ENCODE data around the gene TMEM259.

Gene TMEM259

GRCh38 chr19:1051791-1052190 is 30.9 kb upstream of the TMEM259 start:
- H3K4me3 ChIP-seq (ENCODE audit: low read depth, low read length), result no peak overlapping the region
- in situ Hi-C loops (cut with HindIII; ENCODE audit: low sequenced_read_pairs), result no loop called here
- no peak for DNase-seq (ENCODE audit: low read depth, low spot score)
- TF ChIP-seq CTCF (IDR thresholded peaks at IDR 0.05; ENCODE audit: low read depth, low read length), result no peak

DNA sequence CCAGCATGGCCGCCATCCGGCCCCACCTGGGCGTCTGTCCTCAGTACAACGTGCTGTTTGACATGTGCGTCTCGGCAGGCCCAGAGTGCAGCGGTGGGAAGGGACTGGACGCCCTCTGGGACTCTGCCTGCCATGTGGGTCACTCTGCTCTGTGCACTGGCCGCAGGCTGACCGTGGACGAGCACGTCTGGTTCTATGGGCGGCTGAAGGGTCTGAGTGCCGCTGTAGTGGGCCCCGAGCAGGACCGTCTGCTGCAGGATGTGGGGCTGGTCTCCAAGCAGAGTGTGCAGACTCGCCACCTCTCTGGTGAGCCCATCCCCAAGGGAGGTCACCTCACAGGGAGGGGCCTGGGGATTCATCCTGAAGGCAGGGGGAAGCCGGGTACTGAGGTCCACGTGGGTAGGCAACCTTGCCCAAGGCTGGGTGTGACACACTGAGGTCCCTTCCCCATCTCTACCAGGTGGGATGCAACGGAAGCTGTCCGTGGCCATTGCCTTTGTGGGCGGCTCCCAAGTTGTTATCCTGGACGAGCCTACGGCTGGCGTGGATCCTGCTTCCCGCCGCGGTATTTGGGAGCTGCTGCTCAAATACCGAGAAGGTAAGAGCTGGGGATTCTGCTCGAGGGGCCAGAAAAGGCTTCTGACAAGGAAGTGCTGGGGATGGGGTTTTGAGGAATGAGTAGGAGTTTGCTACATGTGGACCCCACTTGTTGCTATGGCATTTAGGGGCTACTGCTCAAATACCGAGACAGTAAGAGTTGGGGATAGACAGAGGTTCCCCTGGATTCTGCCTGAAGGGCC is 30.3 kb upstream of the TMEM259 start:
- in situ Hi-C loops (cut with HindIII; ENCODE audit: low sequenced_read_pairs), result no loop called here
- H3K4me3 ChIP-seq (ENCODE audit: low read depth, low read length), result no peak overlapping the region
- no peak for TF ChIP-seq CTCF (IDR thresholded peaks at IDR 0.05; ENCODE audit: low read depth, low read length)
- DNase-seq (ENCODE audit: low read depth, low spot score), result no peak

DNA sequence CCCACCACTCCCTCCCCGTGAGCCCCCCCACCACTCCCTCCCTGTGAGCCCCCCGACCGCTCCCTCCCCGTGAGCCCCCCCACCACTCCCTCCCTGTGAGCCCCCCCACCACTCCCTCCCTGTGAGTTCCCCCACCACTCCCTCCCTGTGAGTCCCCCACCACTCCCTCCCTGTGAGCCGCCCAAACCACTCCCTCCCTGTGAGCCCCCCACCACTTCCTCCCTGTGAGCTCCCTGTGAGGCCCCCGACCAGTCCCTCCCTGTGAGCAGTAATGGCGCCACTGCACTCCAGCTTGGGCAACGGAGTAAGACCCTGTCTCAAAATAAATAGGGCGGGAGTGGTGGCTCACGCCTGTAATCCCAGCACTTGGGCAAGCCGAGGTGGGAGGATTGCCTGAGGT is 28.9 kb upstream of the TMEM259 start:
- no peak for TF ChIP-seq CTCF (IDR thresholded peaks at IDR 0.05; ENCODE audit: low read depth, low read length)

DNA sequence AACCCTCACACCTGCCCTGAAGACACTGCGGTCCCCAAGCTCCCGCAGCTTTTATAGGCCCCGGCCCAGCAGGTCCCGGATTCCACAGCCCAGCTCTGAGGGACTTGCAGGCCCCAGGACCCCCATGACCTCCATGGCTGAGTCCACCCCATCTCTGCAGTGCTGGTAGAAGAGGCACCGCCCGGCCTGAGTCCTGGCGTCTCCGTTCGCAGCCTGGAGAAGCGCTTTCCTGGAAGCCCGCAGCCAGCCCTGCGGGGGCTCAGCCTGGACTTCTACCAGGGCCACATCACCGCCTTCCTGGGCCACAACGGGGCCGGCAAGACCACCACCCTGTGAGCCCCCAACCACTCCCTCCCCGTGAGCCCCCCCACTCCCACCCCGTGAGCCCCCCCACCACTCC is 28.2 kb upstream of the TMEM259 start:
- DNase-seq (ENCODE audit: low read depth, low spot score), result no peak
- no peak for TF ChIP-seq CTCF (IDR thresholded peaks at IDR 0.05; ENCODE audit: low read depth, low read length)
- in situ Hi-C loops (cut with HindIII; ENCODE audit: low sequenced_read_pairs), result no loop called here
- no peak overlapping the region for H3K4me3 ChIP-seq (ENCODE audit: low read depth, low read length)

More for the DNA sequence above, 28.9 kb upstream of the TMEM259 start:
- no peak overlapping the region for H3K4me3 ChIP-seq (ENCODE audit: low read depth, low read length)
- no peak for DNase-seq (ENCODE audit: low read depth, low spot score)
- in situ Hi-C loops (cut with HindIII; ENCODE audit: low sequenced_read_pairs), result no loop called here

- no peak for DNase-seq (ENCODE audit: low read depth, low spot score)
- H3K4me3 ChIP-seq (ENCODE audit: low read depth, low read length), result no peak overlapping the region
- in situ Hi-C loops (cut with HindIII; ENCODE audit: low sequenced_read_pairs), result no loop called here
- TF ChIP-seq CTCF (IDR thresholded peaks at IDR 0.05; ENCODE audit: low read depth, low read length), result no peak
Observed at GRCh38 chr19:1047696-1048147, 26.8 kb upstream of the TMEM259 start.

- in situ Hi-C loops (cut with HindIII; ENCODE audit: low sequenced_read_pairs), result no loop called here
- H3K4me3 ChIP-seq (ENCODE audit: low read depth, low read length), result no peak overlapping the region
- no peak for TF ChIP-seq CTCF (IDR thresholded peaks at IDR 0.05; ENCODE audit: low read depth, low read length)
- DNase-seq (ENCODE audit: low read depth, low spot score), result no peak
Observed at GRCh38 chr19:1046836-1047695, 26.1 kb upstream of the TMEM259 start.

Measured in astrocyte of the spinal cord (primary cell).